ENCODE data around the gene TEX29. TPM values are rescaled to one million over a fixed set of nuclear protein-coding genes. Genes with fewer than 3 reads are reported as not detected.

Gene TEX29
- polyA plus RNA-seq, 1 of the 3 experiments (the other 2 are of a cell fraction) = 0.18 TPM

- H3K4me3 ChIP-seq (ENCODE audit: low read depth in 2 of 2, low read length in 1 of 2) = no peak overlapping the region
- H3K9me2 ChIP-seq = no peaks in the 10 kb centered on the region
- no peaks in the 10 kb centered on the region for H3K27me3 ChIP-seq (ENCODE audit: insufficient read depth)
- H3K9me3 ChIP-seq = no peaks in the 10 kb centered on the region
- ChIA-PET POLR2A (no interaction called here), CTCF (no interaction called here)
- no peak overlapping the region for H3K4me2 ChIP-seq
- WGBS (ENCODE audit: low lambda C conversion rate) = 95% methylated on average over 19 of the region's 20 CpGs
- no peaks in the 10 kb centered on the region for H3K79me2 ChIP-seq (ENCODE audit: insufficient read depth)
- no peak overlapping the region for H3K9ac ChIP-seq
- no peaks in the 10 kb centered on the region for H3K4me1 ChIP-seq (ENCODE audit: control insufficient read depth in 1 of 2, insufficient read depth in 2 of 2, low read depth in 1 of 2, low read length in 1 of 2)
- peaks cover 55 to 63% of the 10 kb centered on the region in 2 experiments for H3K36me3 ChIP-seq (replicated peaks in 1 of 2; ENCODE audit: control insufficient read depth in 1 of 2, insufficient read depth in 2 of 2, low read length in 1 of 2)
- H3K27ac ChIP-seq (ENCODE audit: low read depth in 2 of 2, low read length in 1 of 2) = no peak overlapping the region
- no peaks in the 10 kb centered on the region for H3F3A ChIP-seq (replicated peaks; ENCODE audit: insufficient read depth)
- no peak for DNase-seq
- H4K20me1 ChIP-seq (ENCODE audit: insufficient read depth) = no peaks in the 10 kb centered on the region
- no peak overlapping the region for H2AFZ ChIP-seq (ENCODE audit: low read depth)
- TF ChIP-seq GATA2 (CRISPR knock-in tag; IDR thresholded peaks at IDR 0.05) = no peak
- TF ChIP-seq NRF1 (IDR thresholded peaks at IDR 0.05; ENCODE audit: low read depth, low read length) = no peak
- no peak for TF ChIP-seq CHD2 (IDR thresholded peaks at IDR 0.05; ENCODE audit: low read length, partially characterized antibody)
- TF ChIP-seq RAD21 (IDR thresholded peaks at IDR 0.05; ENCODE audit: low read length) = no peak
- no peak for TF ChIP-seq TAF1 (IDR thresholded peaks at IDR 0.05; ENCODE audit: borderline replicate concordance, low read depth, low read length)
Observed at GRCh38 chr13:111304603-111305289, 15.7 kb upstream of the TEX29 start.

GRCh38 chr13:111312944-111313590, 7.4 kb upstream of the TEX29 start:
- WGBS (ENCODE audit: low lambda C conversion rate) = 100% methylated on average over 5 of the region's 17 CpGs
- no peaks in the 10 kb centered on the region for H3K9me3 ChIP-seq
- no peaks in the 10 kb centered on the region for H3K36me3 ChIP-seq (replicated peaks in 1 of 2; ENCODE audit: control insufficient read depth in 1 of 2, insufficient read depth in 2 of 2, low read length in 1 of 2)
- POLR2A ChIA-PET = no interaction called here
- TF ChIP-seq TAF1 (IDR thresholded peaks at IDR 0.05; ENCODE audit: borderline replicate concordance, low read depth, low read length) (no peak), IRF3 (IDR thresholded peaks at IDR 0.05; ENCODE audit: low read depth, low read length) (no peak), RCOR1 (IDR thresholded peaks at IDR 0.05; ENCODE audit: low read length) (no peak)
- no peak overlapping the region for H3K4me2 ChIP-seq
- H2AFZ ChIP-seq (ENCODE audit: low read depth) = no peak overlapping the region
- no peak overlapping the region for H3K4me3 ChIP-seq (ENCODE audit: low read depth in 2 of 2, low read length in 1 of 2)
- no peak overlapping the region for H3K27ac ChIP-seq (ENCODE audit: low read depth in 2 of 2, low read length in 1 of 2)
- CTCF ChIA-PET = no interaction called here
- no peaks in the 10 kb centered on the region for H3F3A ChIP-seq (replicated peaks; ENCODE audit: insufficient read depth)
- H3K9ac ChIP-seq = no peak overlapping the region
- DNase-seq = no peak
- no peaks in the 10 kb centered on the region; a peak in 1 of 4 replicates for H3K4me1 ChIP-seq (ENCODE audit: control insufficient read depth in 1 of 2, insufficient read depth in 2 of 2, low read depth in 1 of 2, low read length in 1 of 2)
- no peaks in the 10 kb centered on the region for H3K79me2 ChIP-seq (ENCODE audit: insufficient read depth)
- no peaks in the 10 kb centered on the region for H3K27me3 ChIP-seq (ENCODE audit: insufficient read depth)
- no peaks in the 10 kb centered on the region for H3K9me2 ChIP-seq
- H4K20me1 ChIP-seq (ENCODE audit: insufficient read depth) = no peaks in the 10 kb centered on the region

- Histone ChIP-seq H4K20me1 (ENCODE audit: insufficient read depth) (no peaks in the 10 kb centered on the region), H3K4me2 (no peak overlapping the region), H3K9ac (no peak overlapping the region), H3K27ac (ENCODE audit: low read depth in 2 of 2, low read length in 1 of 2) (no peak overlapping the region), H3K36me3 (replicated peaks in 1 of 2; ENCODE audit: control insufficient read depth in 1 of 2, insufficient read depth in 2 of 2, low read length in 1 of 2) (no peaks in the 10 kb centered on the region), H3K27me3 (ENCODE audit: insufficient read depth) (no peaks in the 10 kb centered on the region), H3K9me3 (no peaks in the 10 kb centered on the region), H3F3A (replicated peaks; ENCODE audit: insufficient read depth) (no peaks in the 10 kb centered on the region), H3K4me3 (ENCODE audit: low read depth in 2 of 2, low read length in 1 of 2) (no peak overlapping the region), H3K4me1 (ENCODE audit: control insufficient read depth in 1 of 2, insufficient read depth in 2 of 2, low read depth in 1 of 2, low read length in 1 of 2) (no peaks in the 10 kb centered on the region; a peak in 1 of 4 replicates), H2AFZ (ENCODE audit: low read depth) (no peak overlapping the region), H3K9me2 (no peaks in the 10 kb centered on the region), H3K79me2 (ENCODE audit: insufficient read depth) (no peaks in the 10 kb centered on the region)
- DNase-seq = no peak
- no peak for TF ChIP-seq USF1 (IDR thresholded peaks at IDR 0.05; ENCODE audit: borderline replicate concordance, low read depth)
- TF ChIP-seq EP300 (IDR thresholded peaks at IDR 0.05; ENCODE audit: borderline replicate concordance in 1 of 2, low read depth in 1 of 2, low read length in 1 of 2) = no peak
- TF ChIP-seq RCOR1 (IDR thresholded peaks at IDR 0.05; ENCODE audit: low read length) = no peak
- TF ChIP-seq RFX5 (IDR thresholded peaks at IDR 0.05; ENCODE audit: low read length) = no peak
- TF ChIP-seq SIN3A (IDR thresholded peaks at IDR 0.05; ENCODE audit: borderline replicate concordance, low read depth, low read length) = no peak
- TF ChIP-seq CHD2 (IDR thresholded peaks at IDR 0.05; ENCODE audit: low read length, partially characterized antibody) = no peak
- TF ChIP-seq NRF1 (IDR thresholded peaks at IDR 0.05; ENCODE audit: low read depth, low read length) = no peak
- TF ChIP-seq GATA2 (CRISPR knock-in tag; IDR thresholded peaks at IDR 0.05) = no peak
- no peak for TF ChIP-seq MXI1 (IDR thresholded peaks at IDR 0.05; ENCODE audit: low read depth, low read length)
- TF ChIP-seq EZH2phosphoT487 (IDR thresholded peaks at IDR 0.05; ENCODE audit: borderline replicate concordance, low read depth) = no peak
- no peak for TF ChIP-seq RAD21 (IDR thresholded peaks at IDR 0.05; ENCODE audit: low read length)
- no peak for TF ChIP-seq FOXM1 (IDR thresholded peaks at IDR 0.05; ENCODE audit: low read depth)
- no peak for TF ChIP-seq TAF1 (IDR thresholded peaks at IDR 0.05; ENCODE audit: borderline replicate concordance, low read depth, low read length)
- TF ChIP-seq YY1 (IDR thresholded peaks at IDR 0.05; ENCODE audit: low read depth) = no peak
- no peak for TF ChIP-seq TCF12 (IDR thresholded peaks at IDR 0.05)
- TF ChIP-seq MAX (IDR thresholded peaks at IDR 0.05; ENCODE audit: low read depth) = no peak
- no peak for TF ChIP-seq FOXJ3 (CRISPR knock-in tag; IDR thresholded peaks at IDR 0.05)
- CTCF ChIA-PET = no interaction called here
- POLR2A ChIA-PET = no interaction called here
- 89% methylated on average over 11 of the region's 14 CpGs for WGBS (ENCODE audit: low lambda C conversion rate)
Observed at GRCh38 chr13:111313911-111314425, 6.5 kb upstream of the TEX29 start.

Data from SK-N-SH (cell line).